Bronchial epithelial cell (primary cell): ENCODE results near the gene TAX1BP3. TPM values are rescaled to one million over a fixed set of nuclear protein-coding genes. Genes with fewer than 3 reads are reported as not detected.
A peak's percentile ranks its signal among the peaks of the same experiment; 100 is the strongest.

ENCODE experiments used
- DNase-seq: peaks from one replicate; pipeline ENCODE4 v3.0.0-alpha.2; 2010; ENCODE audit warnings: low read depth
- FAIRE-seq: peaks from 2 replicates; lab custom pipeline; 2011; peaks lifted over from hg19 to GRCh38; lab: Jason Lieb, UNC
- H3K27me3 ChIP-seq: 2 replicates; pipeline ENCODE4 v1.5.1; 2011; ENCODE audit warnings: low read length; ENCODE audit not compliant: control insufficient read depth, insufficient read depth
- H3K36me3 ChIP-seq: 2 replicates; pipeline ENCODE4 v1.5.1; 2011; ENCODE audit warnings: low read length; ENCODE audit not compliant: control insufficient read depth, insufficient read depth
- H3K4me3 ChIP-seq: 2 replicates; pipeline ENCODE4 v1.5.1; 2011; ENCODE audit warnings: mild to moderate bottlenecking, low read depth, low read length, control low read depth
- total RNA-seq: library from RNA; depleted of rRNA; stranded (reverse); fragments of >200 nt; gene quantifications from 2 replicates; pipeline ENCODE4 v1.2.1, GENCODE V29; 2014
- TF ChIP-seq, protein P1 (sequence below): IDR thresholded peaks from 2 replicates; pipeline ENCODE4 v1.5.1; 2011; ENCODE audit warnings: mild to moderate bottlenecking, moderate library complexity, low read length, control low read depth, inconsistent platforms; ENCODE audit not compliant: insufficient read depth, severe bottlenecking

The TAX1BP3 gene
- total RNA-seq, 1 donor from 2014 or later, result 150 TPM

GRCh38 chr17:3659541-3660111, 8.8 kb downstream of the TAX1BP3 start:
- FAIRE-seq (no peak), DNase-seq (peak; percentile 66)
- TF ChIP-seq, protein P1, sequence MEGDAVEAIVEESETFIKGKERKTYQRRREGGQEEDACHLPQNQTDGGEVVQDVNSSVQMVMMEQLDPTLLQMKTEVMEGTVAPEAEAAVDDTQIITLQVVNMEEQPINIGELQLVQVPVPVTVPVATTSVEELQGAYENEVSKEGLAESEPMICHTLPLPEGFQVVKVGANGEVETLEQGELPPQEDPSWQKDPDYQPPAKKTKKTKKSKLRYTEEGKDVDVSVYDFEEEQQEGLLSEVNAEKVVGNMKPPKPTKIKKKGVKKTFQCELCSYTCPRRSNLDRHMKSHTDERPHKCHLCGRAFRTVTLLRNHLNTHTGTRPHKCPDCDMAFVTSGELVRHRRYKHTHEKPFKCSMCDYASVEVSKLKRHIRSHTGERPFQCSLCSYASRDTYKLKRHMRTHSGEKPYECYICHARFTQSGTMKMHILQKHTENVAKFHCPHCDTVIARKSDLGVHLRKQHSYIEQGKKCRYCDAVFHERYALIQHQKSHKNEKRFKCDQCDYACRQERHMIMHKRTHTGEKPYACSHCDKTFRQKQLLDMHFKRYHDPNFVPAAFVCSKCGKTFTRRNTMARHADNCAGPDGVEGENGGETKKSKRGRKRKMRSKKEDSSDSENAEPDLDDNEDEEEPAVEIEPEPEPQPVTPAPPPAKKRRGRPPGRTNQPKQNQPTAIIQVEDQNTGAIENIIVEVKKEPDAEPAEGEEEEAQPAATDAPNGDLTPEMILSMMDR, result peak; percentile 16
- no peaks in the 10 kb centered on the region for H3K27me3 ChIP-seq
- H3K36me3 ChIP-seq, result peaks cover 16% of the 10 kb centered on the region
- no peak overlapping the region for H3K4me3 ChIP-seq

DNA sequence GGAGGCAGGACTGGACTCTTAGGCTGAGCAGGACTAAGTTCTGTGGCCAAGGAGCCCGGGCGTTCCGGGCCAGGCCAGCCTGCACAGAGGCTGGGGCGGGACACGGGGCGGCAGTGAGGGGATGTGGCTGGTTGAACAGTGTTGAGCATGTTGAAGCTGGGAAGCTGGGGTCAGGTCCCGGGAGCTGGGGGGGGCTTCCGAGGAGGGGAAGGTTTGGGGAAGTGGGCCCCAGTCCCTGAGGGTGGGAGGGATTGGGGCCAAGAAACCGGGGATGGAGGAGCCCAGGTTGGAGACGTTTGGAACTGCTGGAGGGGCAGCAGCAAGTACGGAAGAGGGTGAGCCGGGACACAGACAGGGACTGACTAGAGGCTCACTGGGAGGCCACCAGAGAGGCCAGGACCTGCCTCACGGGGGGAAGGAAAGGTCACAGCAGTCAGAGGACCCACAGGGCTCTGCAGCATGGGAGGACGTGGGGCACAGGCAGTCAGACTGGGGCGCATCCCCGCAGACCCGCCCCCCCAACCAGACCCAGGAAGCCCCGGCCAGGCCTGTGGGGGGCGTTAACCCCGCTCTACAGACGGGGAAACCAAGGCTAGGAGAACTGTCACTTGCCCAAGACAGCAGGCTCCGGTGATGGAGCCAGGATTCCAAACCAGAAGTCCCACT, 9.5 kb downstream of the TAX1BP3 start:
- Histone ChIP-seq H3K4me3 (no peak overlapping the region), H3K27me3 (no peaks in the 10 kb centered on the region), H3K36me3 (peaks cover 9% of the 10 kb centered on the region)
- TF ChIP-seq, protein P1, result no peak
- DNase-seq (no peak), FAIRE-seq (no peak)

GRCh38 chr17:3657874-3658783, 10.2 kb downstream of the TAX1BP3 start:
- TF ChIP-seq, protein P1, result no peak
- DNase-seq, result peak; percentile 21
- no peaks in the 10 kb centered on the region for H3K27me3 ChIP-seq
- H3K36me3 ChIP-seq, result peaks cover 3% of the 10 kb centered on the region
- no peak for FAIRE-seq
- H3K4me3 ChIP-seq, result no peak overlapping the region

GRCh38 chr17:3657588-3657869, 10.8 kb downstream of the TAX1BP3 start:
- DNase-seq, result no peak
- H3K36me3 ChIP-seq, result peaks cover 3% of the 10 kb centered on the region
- H3K27me3 ChIP-seq, result no peaks in the 10 kb centered on the region
- TF ChIP-seq, protein P1, result no peak
- H3K4me3 ChIP-seq, result no peak overlapping the region
- FAIRE-seq, result no peak

GRCh38 chr17:3656755-3657587, 11.4 kb downstream of the TAX1BP3 start:
- Histone ChIP-seq H3K4me3 (no peak overlapping the region), H3K36me3 (no peaks in the 10 kb centered on the region), H3K27me3 (no peaks in the 10 kb centered on the region)
- FAIRE-seq, result no peak
- TF ChIP-seq, protein P1, result no peak
- no peak for DNase-seq
